Osteocyte (in vitro differentiated cells): ENCODE results near the gene UGT1A4. TPM values are rescaled to one million over a fixed set of nuclear protein-coding genes. Genes with fewer than 3 reads are reported as not detected.

ENCODE experiments used
- DNase-seq: peaks from one replicate; pipeline ENCODE4 v3.0.0; 2021; ENCODE audit warnings: mixed read lengths; ENCODE audit not compliant: unreplicated experiment; ENCODE audit errors: extremely low spot score
- H3K27ac Mint-ChIP-seq: one replicate; pipeline ENCODE4 v1.8.0; 2021; ENCODE audit warnings: mild to moderate bottlenecking, mixed read lengths; ENCODE audit not compliant: unreplicated experiment
- H3K27me3 Mint-ChIP-seq: one replicate; pipeline ENCODE4 v1.8.0; 2021; ENCODE audit warnings: mixed read lengths; ENCODE audit not compliant: unreplicated experiment
- H3K36me3 Mint-ChIP-seq: one replicate; pipeline ENCODE4 v1.8.0; 2021; ENCODE audit warnings: mixed read lengths; ENCODE audit not compliant: unreplicated experiment
- H3K4me1 Mint-ChIP-seq: one replicate; pipeline ENCODE4 v1.8.0; 2021; ENCODE audit warnings: mixed read lengths; ENCODE audit not compliant: unreplicated experiment
- H3K4me3 Mint-ChIP-seq: one replicate; pipeline ENCODE4 v1.8.0; 2021; ENCODE audit warnings: mild to moderate bottlenecking, moderate library complexity, mixed read lengths; ENCODE audit not compliant: unreplicated experiment
- H3K9me3 Mint-ChIP-seq: one replicate; pipeline ENCODE4 v1.8.0; 2021; ENCODE audit warnings: mixed read lengths; ENCODE audit not compliant: unreplicated experiment
- total RNA-seq: library from RNA; stranded (reverse); gene quantifications from 2 replicates; pipeline ENCODE4 v1.2.1, GENCODE V29; 2021
- TF ChIP-seq, protein P1 (sequence below): fragments of 200-600 bp; sonication (generic); IDR thresholded peaks from 2 replicates; pipeline ENCODE4 v1.5.0; 2021; ENCODE audit warnings: antibody characterized with exemption, mild to moderate bottlenecking, moderate library complexity

Gene UGT1A4
- total RNA-seq, 1 donor from 2014 or later: not detected

- Mint-ChIP-seq H3K27me3 (peaks cover 18% of the 10 kb centered on the region), H3K36me3 (no peaks in the 10 kb centered on the region), H3K9me3 (no peaks in the 10 kb centered on the region), H3K4me1 (peaks cover 21% of the 10 kb centered on the region), H3K4me3 (no peak overlapping the region), H3K27ac (no peak overlapping the region)
- TF ChIP-seq, protein P1, sequence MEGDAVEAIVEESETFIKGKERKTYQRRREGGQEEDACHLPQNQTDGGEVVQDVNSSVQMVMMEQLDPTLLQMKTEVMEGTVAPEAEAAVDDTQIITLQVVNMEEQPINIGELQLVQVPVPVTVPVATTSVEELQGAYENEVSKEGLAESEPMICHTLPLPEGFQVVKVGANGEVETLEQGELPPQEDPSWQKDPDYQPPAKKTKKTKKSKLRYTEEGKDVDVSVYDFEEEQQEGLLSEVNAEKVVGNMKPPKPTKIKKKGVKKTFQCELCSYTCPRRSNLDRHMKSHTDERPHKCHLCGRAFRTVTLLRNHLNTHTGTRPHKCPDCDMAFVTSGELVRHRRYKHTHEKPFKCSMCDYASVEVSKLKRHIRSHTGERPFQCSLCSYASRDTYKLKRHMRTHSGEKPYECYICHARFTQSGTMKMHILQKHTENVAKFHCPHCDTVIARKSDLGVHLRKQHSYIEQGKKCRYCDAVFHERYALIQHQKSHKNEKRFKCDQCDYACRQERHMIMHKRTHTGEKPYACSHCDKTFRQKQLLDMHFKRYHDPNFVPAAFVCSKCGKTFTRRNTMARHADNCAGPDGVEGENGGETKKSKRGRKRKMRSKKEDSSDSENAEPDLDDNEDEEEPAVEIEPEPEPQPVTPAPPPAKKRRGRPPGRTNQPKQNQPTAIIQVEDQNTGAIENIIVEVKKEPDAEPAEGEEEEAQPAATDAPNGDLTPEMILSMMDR: no peak
- DNase-seq: no peak
These were observed 94.9 kb downstream of the UGT1A4 start for GRCh38 chr2:233813236-233814055.

DNA sequence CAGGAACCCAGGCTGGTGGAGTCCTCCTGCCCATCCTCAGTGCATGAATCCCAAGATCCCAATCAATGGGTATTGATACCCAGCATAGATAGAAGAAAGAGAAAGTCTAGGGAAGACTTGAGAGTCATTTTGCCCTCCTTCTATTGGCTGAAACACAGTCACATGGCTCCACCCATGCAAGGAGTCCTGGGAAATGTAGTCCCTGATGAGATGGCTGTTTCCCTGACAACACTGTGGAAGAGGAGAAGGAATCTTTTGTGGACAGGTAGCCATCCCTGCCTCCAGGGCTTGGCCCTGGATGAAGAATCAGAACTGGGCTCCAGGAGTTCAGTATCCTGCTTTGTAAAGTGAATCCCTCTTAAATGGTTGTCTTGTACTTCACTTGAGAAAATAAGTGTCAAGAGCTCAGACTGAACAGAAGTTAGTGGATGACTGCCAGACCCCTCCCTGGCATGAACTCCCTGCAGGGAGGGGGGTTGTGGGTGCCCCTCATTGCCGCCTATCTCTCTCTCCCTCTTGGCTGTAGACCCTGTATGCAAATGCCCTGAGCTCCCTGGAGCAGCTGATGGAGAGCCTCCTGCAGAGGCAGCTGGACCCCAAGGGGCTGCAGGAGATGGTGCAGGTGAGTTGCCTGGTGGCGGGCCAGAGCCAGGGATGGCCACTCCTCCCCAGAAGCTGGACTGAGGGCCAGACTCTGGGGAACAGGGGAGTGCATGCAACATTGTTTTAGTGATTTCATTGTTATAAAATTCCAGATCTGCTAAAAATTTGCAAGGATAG, 95.7 kb downstream of the UGT1A4 start:
- Mint-ChIP-seq H3K36me3 (no peaks in the 10 kb centered on the region), H3K27ac (no peak overlapping the region), H3K4me3 (no peak overlapping the region), H3K27me3 (peaks cover 18% of the 10 kb centered on the region), H3K9me3 (no peaks in the 10 kb centered on the region), H3K4me1 (peaks cover 21% of the 10 kb centered on the region)
- DNase-seq: no peak
- TF ChIP-seq, protein P1: no peak

- Mint-ChIP-seq H3K36me3 (no peaks in the 10 kb centered on the region), H3K27me3 (peaks cover 16% of the 10 kb centered on the region), H3K4me1 (peaks cover 21% of the 10 kb centered on the region)
These were observed 97.3 kb downstream of the UGT1A4 start for GRCh38 chr2:233815861-233816260.

GRCh38 chr2:233816334-233816733, 97.8 kb downstream of the UGT1A4 start:
- peaks cover 21% of the 10 kb centered on the region for H3K4me1 Mint-ChIP-seq
- TF ChIP-seq, protein P1: no peak
- no peaks in the 10 kb centered on the region for H3K36me3 Mint-ChIP-seq
- no peaks in the 10 kb centered on the region for H3K9me3 Mint-ChIP-seq
- H3K27ac Mint-ChIP-seq: peak overlapping the region; percentile 43
- no peak overlapping the region for H3K4me3 Mint-ChIP-seq
- peaks cover 14% of the 10 kb centered on the region for H3K27me3 Mint-ChIP-seq
- DNase-seq: no peak

More at GRCh38 chr2:233815861-233816260, 97.3 kb downstream of the UGT1A4 start:
- no peaks in the 10 kb centered on the region for H3K9me3 Mint-ChIP-seq
- no peak overlapping the region for H3K4me3 Mint-ChIP-seq
- TF ChIP-seq, protein P1: no peak
- H3K27ac Mint-ChIP-seq: peak overlapping the region; percentile 43
- no peak for DNase-seq

- H3K4me1 Mint-ChIP-seq: peaks cover 21% of the 10 kb centered on the region
- no peaks in the 10 kb centered on the region for H3K9me3 Mint-ChIP-seq
- no peak for DNase-seq
- H3K27me3 Mint-ChIP-seq: peaks cover 14% of the 10 kb centered on the region
- no peaks in the 10 kb centered on the region for H3K36me3 Mint-ChIP-seq
- peak overlapping the region; percentile 43 for H3K27ac Mint-ChIP-seq
- H3K4me3 Mint-ChIP-seq: no peak overlapping the region
- TF ChIP-seq, protein P1: no peak
These were observed 98.2 kb downstream of the UGT1A4 start for GRCh38 chr2:233816771-233817170.
